ENCODE measurements around the gene ARID1B.
"Not testable (repeated sequence)": the region's sequence is repeated elsewhere in the genome, so short reads cannot be mapped to it uniquely, and the experiment has no call there.

ARID1B gene

GRCh38 chr6:157036245-157036711, 259.1 kb downstream of the ARID1B start:
- H3K9ac ChIP-seq (ENCODE audit: low read depth, low read length): no peak overlapping the region
- no peak overlapping the region for H3K27ac ChIP-seq (ENCODE audit: low read length)
- ATAC-seq (ENCODE audit: insufficient read depth, low read depth): no peak
- no peak for TF ChIP-seq EZH2 (IDR thresholded peaks at IDR 0.05; ENCODE audit: borderline replicate concordance, low read depth, low read length, severe bottlenecking)
- TF ChIP-seq, protein P1, sequence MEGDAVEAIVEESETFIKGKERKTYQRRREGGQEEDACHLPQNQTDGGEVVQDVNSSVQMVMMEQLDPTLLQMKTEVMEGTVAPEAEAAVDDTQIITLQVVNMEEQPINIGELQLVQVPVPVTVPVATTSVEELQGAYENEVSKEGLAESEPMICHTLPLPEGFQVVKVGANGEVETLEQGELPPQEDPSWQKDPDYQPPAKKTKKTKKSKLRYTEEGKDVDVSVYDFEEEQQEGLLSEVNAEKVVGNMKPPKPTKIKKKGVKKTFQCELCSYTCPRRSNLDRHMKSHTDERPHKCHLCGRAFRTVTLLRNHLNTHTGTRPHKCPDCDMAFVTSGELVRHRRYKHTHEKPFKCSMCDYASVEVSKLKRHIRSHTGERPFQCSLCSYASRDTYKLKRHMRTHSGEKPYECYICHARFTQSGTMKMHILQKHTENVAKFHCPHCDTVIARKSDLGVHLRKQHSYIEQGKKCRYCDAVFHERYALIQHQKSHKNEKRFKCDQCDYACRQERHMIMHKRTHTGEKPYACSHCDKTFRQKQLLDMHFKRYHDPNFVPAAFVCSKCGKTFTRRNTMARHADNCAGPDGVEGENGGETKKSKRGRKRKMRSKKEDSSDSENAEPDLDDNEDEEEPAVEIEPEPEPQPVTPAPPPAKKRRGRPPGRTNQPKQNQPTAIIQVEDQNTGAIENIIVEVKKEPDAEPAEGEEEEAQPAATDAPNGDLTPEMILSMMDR (IDR thresholded peaks at IDR 0.05; ENCODE audit: borderline replicate concordance, extremely low read depth, low read length, poor library complexity, severe bottlenecking): no peak
- peaks cover 20% of the 10 kb centered on the region for H3K4me1 ChIP-seq (ENCODE audit: insufficient read depth, low read length)
- H3K4me3 ChIP-seq (ENCODE audit: low read depth in 1 of 2, low read length in 2 of 2): no peak overlapping the region
- H3K9me3 ChIP-seq (ENCODE audit: insufficient read depth, low read length, severe bottlenecking): no peaks in the 10 kb centered on the region
- H4K20me1 ChIP-seq (ENCODE audit: insufficient read depth, low read length): peaks cover 21% of the 10 kb centered on the region; the same call in 1 of the 2 replicates
- no peak overlapping the region for H3K4me2 ChIP-seq (ENCODE audit: insufficient read depth, low read length)
- DNase-seq: no peak
- H3K79me2 ChIP-seq (ENCODE audit: insufficient read depth, low read length): peaks cover 62% of the 10 kb centered on the region
- H3K27me3 ChIP-seq (ENCODE audit: insufficient read depth, low read length, poor library complexity): no peaks in the 10 kb centered on the region
- H3K36me3 ChIP-seq (ENCODE audit: insufficient read depth, low read length): peaks cover 5% of the 10 kb centered on the region; the same call in 1 of the 2 replicates
- no peak overlapping the region for H2AFZ ChIP-seq (ENCODE audit: low read depth, low read length)

- peaks cover 61% of the 10 kb centered on the region for H3K79me2 ChIP-seq (ENCODE audit: insufficient read depth, low read length)
- no peak overlapping the region for H3K4me2 ChIP-seq (ENCODE audit: insufficient read depth, low read length)
- H3K4me1 ChIP-seq (ENCODE audit: insufficient read depth, low read length): peaks cover 19% of the 10 kb centered on the region
- no peaks in the 10 kb centered on the region for H3K9me3 ChIP-seq (ENCODE audit: insufficient read depth, low read length, severe bottlenecking)
- no peak overlapping the region for H3K9ac ChIP-seq (ENCODE audit: low read depth, low read length)
- H3K4me3 ChIP-seq (ENCODE audit: low read depth in 1 of 2, low read length in 2 of 2): no peak overlapping the region
- DNase-seq (no peak), ATAC-seq (ENCODE audit: insufficient read depth, low read depth) (no peak)
- H4K20me1 ChIP-seq (ENCODE audit: insufficient read depth, low read length): peaks cover 26% of the 10 kb centered on the region; the same call in 1 of the 2 replicates
- no peak overlapping the region for H2AFZ ChIP-seq (ENCODE audit: low read depth, low read length)
- H3K36me3 ChIP-seq (ENCODE audit: insufficient read depth, low read length): peaks cover 12% of the 10 kb centered on the region; the same call in 1 of the 2 replicates
- H3K27ac ChIP-seq (ENCODE audit: low read length): no peak overlapping the region
- TF ChIP-seq, protein P1 (IDR thresholded peaks at IDR 0.05; ENCODE audit: borderline replicate concordance, extremely low read depth, low read length, poor library complexity, severe bottlenecking): no peak
- TF ChIP-seq EZH2 (IDR thresholded peaks at IDR 0.05; ENCODE audit: borderline replicate concordance, low read depth, low read length, severe bottlenecking): no peak
- no peaks in the 10 kb centered on the region for H3K27me3 ChIP-seq (ENCODE audit: insufficient read depth, low read length, poor library complexity)
These were observed 260.0 kb downstream of the ARID1B start for GRCh38 chr6:157037165-157037564.

DNA sequence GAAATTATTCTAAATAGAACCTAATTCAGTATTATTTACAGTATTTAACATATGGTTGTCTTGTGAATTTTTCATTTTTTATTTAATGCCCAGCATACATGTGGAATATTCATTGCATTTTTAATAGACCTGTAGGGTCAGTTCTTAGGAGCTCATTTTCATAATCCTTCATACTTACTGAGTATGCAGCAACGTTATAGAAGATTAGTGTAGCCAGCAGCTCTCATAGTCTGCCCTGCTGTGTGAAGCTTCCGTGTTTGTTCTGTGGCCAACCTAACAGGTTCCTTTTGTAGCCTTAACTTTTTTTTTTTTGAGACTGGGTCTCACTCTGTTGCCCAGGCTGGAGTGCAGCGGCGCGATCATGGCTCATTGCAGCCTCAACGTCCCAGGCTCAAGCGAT, 261.4 kb downstream of the ARID1B start:
- Histone ChIP-seq H3K9ac (ENCODE audit: low read depth, low read length) (no peak overlapping the region), H2AFZ (ENCODE audit: low read depth, low read length) (no peak overlapping the region), H3K4me1 (ENCODE audit: insufficient read depth, low read length) (peaks cover 6% of the 10 kb centered on the region), H3K27me3 (ENCODE audit: insufficient read depth, low read length, poor library complexity) (no peaks in the 10 kb centered on the region), H3K27ac (ENCODE audit: low read length) (no peak overlapping the region), H3K4me3 (ENCODE audit: low read depth in 1 of 2, low read length in 2 of 2) (no peak overlapping the region), H4K20me1 (ENCODE audit: insufficient read depth, low read length) (peaks cover 26% of the 10 kb centered on the region; the same call in 1 of the 2 replicates), H3K79me2 (ENCODE audit: insufficient read depth, low read length) (peaks cover 49% of the 10 kb centered on the region), H3K4me2 (ENCODE audit: insufficient read depth, low read length) (no peak overlapping the region), H3K9me3 (ENCODE audit: insufficient read depth, low read length, severe bottlenecking) (no peaks in the 10 kb centered on the region), H3K36me3 (ENCODE audit: insufficient read depth, low read length) (peaks cover 18% of the 10 kb centered on the region; the same call in 1 of the 2 replicates)
- DNase-seq: no peak
- TF ChIP-seq, protein P1 (IDR thresholded peaks at IDR 0.05; ENCODE audit: borderline replicate concordance, extremely low read depth, low read length, poor library complexity, severe bottlenecking): no peak
- TF ChIP-seq EZH2 (IDR thresholded peaks at IDR 0.05; ENCODE audit: borderline replicate concordance, low read depth, low read length, severe bottlenecking): no peak
- ATAC-seq (ENCODE audit: insufficient read depth, low read depth): no peak

- H3K27me3 ChIP-seq (ENCODE audit: insufficient read depth, low read length, poor library complexity); H3K9me3 ChIP-seq (ENCODE audit: insufficient read depth, low read length, severe bottlenecking); H3K4me2 ChIP-seq (ENCODE audit: insufficient read depth, low read length); H3K4me1 ChIP-seq (ENCODE audit: insufficient read depth, low read length); H3K9ac ChIP-seq (ENCODE audit: low read depth, low read length); H2AFZ ChIP-seq (ENCODE audit: low read depth, low read length); DNase-seq; ATAC-seq (ENCODE audit: insufficient read depth, low read depth); H3K4me3 ChIP-seq (ENCODE audit: low read depth in 1 of 2, low read length in 2 of 2); H3K27ac ChIP-seq (ENCODE audit: low read length): not testable (repeated sequence)
- Histone ChIP-seq H3K36me3 (ENCODE audit: insufficient read depth, low read length) (peaks cover 18% of the 10 kb centered on the region; the same call in 1 of the 2 replicates), H3K79me2 (ENCODE audit: insufficient read depth, low read length) (peaks cover 42% of the 10 kb centered on the region), H4K20me1 (ENCODE audit: insufficient read depth, low read length) (peaks cover 20% of the 10 kb centered on the region; the same call in 1 of the 2 replicates)
These were observed 262.5 kb downstream of the ARID1B start for GRCh38 chr6:157039639-157040038.

All from DND-41 (cell line).